Stimulated activated CD4-positive, alpha-beta T cell treated with anti-CD3 and anti-CD28 coated beads, Interleukin-15, amount 100 ng/mL, for 24 hours (primary cell): ENCODE data around the gene HTD2.

ENCODE experiments used
- DNase-seq: peaks from one replicate; pipeline ENCODE4 v3.0.0-alpha.2; 2020

The HTD2 gene

GRCh38 chr3:58359621-58360020 lies 53.3 kb downstream of the HTD2 start:
- DNase-seq, result no peak

- DNase-seq, result no peak
Observed at GRCh38 chr3:58361866-58362265, 55.5 kb downstream of the HTD2 start.

- no peak for DNase-seq
Observed at GRCh38 chr3:58366699-58367098, 60.4 kb downstream of the HTD2 start.

- DNase-seq, result no peak
Observed at GRCh38 chr3:58369038-58369437, 62.7 kb downstream of the HTD2 start.
